ENCODE results near the gene ATP6V1C2.
"Not testable (repeated sequence)": the region's sequence is repeated elsewhere in the genome, so short reads cannot be mapped to it uniquely, and the experiment has no call there.

The ATP6V1C2 gene

DNA sequence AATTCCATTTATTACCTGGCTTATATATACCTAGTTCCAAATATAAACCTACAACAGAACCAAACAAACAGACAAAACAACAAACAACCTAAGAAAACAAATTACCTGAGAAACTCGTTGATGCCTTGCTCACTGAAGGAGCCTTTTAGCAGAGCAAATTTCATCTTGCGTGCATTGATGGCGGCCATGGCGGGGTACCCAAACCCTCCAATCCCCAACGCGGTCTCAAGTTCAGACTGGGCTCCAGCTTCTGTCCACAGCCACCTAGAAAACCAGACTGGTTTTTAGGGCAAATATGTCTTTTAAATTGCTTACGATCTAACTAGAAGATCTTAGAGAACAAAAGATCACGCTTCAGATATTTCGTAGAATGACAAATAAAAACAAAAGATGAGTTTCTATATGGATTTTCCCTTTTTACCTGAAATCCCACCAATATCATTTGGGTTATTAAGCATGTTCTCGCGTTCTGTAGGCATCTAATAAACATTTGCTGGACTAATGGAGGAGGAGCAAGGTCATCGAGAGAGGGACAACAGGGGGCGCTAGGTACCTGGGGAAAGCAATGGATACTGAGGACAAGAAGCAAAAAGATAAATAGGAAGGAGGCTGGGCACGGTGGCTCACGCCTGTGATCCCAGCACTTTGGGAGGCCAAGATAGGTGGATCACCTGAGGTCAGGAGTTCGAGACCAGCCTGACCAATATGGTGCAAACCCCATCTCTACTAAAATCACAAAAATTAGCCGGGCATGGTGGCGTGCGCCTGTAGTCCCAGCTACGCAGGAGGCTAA, 65.9 kb downstream of the ATP6V1C2 start:
- DNase-seq = no peak

DNA sequence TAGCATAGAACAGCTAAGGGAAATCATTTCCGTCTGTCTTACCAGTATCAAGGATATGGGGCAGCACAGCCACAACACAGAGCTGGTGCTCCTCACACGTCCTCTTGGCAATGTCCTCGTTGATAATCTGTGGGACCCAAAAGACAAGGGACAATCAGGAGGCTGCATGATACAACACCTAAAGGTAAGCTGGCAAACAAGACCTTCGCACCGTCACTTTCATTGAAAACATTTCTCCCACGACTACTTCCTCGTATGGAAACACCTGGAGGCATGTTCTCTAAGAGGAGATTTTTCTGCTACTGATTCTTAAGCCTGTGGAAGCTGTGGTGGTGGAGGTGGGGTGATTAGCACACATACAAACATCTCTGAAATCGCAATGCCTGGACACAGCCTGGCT, 67.4 kb downstream of the ATP6V1C2 start:
- no peak for DNase-seq

DNA sequence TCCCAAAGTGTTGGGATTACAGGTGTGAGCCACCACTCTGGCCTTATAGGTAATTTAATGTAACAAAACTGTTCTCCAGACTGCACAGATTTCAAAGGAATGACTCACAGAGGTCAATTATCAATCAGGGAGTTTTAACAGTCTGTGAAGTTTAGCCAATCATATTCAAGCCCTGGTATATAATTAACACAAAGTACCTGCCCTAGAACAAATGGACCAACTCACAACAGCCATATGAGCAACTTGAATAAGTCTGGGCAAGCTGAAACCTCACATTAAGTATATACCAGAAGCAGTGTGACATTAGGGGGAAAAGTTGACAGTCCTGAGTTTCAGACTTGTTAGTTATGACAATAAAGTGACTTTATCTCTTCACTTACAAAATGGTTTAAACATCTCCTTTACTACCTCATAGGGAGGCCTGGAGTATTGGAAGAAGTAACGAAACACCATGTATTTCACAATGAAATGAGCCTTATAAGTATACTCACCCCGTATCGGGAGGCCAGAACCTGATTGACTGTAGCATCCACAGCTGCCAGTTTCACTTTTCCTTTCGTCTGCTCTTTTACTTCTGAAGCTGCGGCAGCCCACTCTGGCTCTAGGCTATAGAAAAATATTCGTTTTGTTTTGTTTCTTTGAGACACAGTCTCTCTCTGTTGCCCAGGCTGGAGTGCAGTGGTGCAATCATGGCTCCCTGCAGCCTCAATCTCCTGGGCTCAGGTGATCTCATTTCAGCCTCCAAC, 69.0 kb downstream of the ATP6V1C2 start:
- DNase-seq = no peak

DNA sequence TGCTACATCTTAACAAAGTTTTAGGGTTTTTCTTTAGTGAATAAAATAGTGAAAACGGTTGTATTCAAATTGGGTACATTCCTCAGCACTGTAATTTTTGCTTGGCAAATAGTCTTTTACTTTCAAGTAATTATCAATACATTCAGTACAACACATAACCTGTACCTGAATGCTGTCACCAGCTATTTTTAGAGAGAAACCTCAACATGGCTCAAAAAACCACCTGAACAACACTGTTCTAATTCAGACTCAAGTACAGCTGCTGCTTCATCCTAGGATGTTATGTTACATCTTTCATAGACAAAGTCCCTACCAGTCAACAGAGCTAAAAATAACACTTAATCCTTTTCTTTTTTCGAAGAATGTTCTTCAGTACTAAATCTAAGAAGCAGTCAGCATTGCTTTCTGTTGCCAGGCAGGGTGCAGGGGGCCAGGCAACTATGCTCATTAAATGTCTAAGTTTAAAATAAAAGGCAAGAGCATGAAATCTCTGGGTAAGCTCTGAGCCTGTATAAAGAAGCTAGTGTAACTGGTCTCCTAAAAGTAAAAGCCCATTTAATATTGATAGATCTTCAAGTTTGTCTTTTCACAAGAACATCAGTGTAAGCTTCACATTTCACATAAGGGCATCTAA, 70.7 kb downstream of the ATP6V1C2 start:
- DNase-seq = no peak

DNA sequence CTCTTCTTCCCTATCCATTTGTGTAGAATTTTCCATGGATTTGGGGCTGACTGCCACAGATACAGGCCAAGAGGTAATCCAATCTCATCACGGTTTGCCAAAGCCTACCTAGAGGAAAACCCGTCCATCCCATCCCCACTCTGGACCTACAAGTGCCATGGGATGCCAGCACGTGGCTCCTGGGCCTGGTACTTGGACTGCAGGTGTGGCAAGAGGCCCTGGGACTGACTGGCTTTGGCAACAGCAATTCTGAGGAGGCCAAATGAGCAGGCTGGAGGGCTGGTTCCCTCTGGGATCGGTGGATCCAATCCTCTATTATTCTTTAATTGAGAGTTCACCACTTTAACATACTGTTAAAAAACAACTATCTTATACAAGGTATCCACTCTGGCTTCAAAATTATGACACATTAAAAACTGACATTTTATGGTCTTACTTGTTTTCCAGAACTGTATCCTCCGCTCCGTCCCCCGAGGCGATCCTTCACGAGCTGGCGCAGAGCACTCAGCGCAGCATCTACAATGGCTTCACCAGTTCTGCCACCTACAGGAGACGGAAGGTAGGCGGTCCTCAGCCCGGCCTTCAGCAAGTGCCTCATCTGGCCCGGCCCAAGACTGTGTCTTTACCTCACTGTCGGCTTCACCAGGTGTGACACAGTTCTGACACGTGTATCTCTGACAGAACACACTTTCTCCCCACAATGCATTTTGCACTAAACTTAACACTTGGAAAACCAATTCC, 71.4 kb downstream of the ATP6V1C2 start:
- DNase-seq = no peak

DNA sequence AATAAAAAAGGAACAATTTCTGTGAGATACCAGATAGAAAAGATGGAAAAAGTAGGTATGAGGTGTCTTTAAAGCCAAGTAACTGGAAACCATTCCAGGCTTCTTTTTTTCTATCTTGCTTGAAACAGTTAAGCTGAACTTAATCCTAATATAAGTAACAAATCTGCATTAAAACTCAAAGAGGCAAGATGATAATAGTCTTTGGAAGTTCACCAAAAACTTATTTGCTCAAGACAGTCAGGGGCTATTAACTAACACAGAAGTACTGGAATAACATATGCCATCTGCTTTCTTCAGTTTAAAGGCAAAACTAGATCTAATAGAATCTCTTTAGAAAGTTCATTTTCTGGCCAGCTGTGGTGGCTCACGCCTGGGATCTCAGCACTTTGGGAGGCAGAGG, 72.4 kb downstream of the ATP6V1C2 start:
- no peak for DNase-seq

DNA sequence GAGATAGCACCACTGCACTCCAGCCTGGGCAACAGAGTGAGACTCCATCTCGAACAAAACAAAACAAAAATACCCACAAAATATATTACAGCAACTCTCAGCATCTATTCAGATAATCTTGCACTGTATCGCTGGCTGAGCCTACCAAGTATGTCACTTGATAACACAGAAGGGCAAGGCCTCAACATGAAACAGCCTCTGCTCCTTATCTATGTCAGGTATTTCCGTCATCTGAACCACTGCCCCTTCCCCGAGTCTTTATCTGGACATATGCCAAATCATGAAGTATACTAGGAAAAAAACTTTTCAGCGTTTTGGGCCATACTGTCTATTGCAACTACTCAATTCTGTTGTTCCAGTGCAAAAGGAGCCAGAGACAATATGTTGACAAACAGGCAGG, 73.4 kb downstream of the ATP6V1C2 start:
- no peak for DNase-seq

DNA sequence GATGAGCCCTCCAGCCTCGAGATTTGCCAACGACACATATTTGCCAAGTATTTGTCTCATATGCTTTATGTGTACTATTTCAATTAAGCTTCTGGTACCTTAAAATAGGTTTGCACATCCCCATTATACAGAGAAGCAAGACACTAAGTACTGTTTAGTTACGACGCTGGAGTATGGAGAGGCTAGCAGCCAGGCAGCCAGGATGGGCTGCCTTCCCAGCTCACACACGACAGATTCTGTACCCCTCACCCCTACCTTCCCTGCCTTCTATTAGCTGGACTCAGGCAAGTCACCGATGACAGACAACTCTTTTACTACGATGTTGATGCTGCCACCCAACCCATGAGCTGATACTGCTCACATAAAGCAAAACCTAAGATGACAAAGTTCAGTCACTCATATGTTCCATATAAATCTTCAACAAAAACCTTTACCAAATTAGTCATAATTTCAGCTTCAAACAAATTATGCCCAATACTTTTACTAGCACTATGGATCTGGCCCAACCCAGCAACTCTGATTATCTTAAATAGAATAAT, 74.1 kb downstream of the ATP6V1C2 start:
- DNase-seq = no peak

DNA sequence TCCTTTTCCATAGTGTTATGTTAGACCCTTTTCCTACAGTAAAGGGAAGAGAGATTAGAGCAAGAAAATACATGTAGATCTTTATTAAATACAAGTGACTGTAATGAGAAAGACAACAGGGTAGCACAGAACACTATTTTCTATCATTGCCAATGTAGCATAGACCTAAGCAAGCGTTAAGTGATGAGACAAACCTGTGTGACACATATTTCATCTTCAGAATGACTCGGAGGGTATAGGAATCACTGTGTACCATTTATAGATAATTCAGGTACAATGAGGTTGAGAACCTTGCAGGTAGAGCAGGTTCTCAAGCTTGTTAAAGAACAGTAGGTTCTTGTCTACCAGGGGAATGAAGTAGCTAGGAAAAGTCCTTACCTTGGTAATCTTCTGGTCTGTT, 75.3 kb downstream of the ATP6V1C2 start:
- DNase-seq = no peak

DNA sequence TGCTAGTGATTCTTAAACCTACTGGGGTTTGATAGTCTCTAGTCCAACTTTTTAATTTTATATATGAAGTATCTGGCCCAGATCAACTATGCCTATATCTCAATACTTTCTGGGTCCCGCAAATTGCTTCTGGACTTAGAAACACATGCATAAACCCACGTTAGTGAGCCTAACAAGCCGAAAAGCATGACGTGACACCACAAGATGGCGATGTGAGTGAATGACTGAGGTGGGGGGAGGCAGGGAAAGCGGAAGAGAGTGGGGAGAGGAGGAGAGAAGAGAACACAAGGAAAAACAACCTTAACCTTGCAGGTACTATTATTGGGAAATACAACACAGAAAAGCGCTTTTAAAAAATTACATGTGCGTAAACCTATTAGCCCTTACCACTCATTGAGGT, 77.4 kb downstream of the ATP6V1C2 start:
- DNase-seq = no peak

DNA sequence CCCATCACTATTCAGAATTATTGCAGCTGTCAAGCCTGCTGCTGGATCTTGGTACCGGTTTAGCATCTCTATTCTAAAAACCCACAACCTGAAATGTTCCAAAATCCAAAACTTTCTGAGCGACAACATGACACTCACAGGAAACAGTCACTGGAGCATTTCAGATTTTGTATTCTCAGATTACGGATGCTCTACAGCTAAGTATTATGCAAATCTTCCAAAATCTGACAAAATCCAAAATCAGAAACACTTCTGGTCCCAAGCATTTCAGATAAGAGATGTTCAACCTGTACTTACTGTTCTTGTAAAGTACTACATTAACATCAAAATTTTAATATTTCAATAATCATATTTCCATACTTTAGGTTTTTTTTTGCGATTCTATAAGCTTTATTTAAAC, 78.7 kb downstream of the ATP6V1C2 start:
- no peak for DNase-seq

DNA sequence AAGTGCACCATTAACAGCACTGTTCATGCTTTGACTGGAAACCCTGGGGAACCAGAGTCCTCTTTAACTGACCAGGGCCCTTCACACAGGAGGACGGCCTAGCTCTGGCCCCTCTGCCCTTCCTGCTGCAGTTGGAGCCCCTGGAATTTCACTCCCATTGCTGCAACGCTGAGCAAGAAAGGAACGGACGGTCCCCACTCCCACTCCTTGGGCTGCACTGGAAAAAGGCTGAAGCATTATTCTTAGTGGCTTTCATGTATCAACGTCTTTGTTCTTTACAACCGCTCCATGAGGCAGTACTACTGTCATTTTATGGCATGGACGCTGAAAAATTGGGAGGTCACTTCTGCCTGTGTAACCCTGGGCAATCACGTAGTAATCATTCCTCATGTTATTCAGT, 81.2 kb downstream of the ATP6V1C2 start:
- DNase-seq = no peak

DNA sequence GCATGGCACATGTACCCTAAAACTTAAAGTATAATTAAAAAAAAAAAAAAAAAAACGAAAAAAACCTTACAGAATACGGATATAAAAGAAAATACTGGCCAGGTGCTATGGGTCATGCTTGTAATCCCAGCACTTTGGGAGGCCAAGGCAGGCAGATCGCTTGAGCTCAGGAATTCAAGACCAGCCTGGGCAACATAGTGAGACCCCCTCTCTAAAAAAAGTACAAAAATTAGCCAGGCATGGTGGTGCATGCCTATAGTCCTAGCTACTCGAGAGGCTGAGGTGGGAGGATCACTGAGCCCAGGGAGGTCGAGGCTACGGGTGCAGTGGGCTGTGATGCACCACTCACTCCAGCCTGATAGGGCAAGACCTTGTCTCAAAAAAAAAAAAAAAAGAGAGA, 84.6 kb downstream of the ATP6V1C2 start:
- not testable (repeated sequence) for DNase-seq

DNA sequence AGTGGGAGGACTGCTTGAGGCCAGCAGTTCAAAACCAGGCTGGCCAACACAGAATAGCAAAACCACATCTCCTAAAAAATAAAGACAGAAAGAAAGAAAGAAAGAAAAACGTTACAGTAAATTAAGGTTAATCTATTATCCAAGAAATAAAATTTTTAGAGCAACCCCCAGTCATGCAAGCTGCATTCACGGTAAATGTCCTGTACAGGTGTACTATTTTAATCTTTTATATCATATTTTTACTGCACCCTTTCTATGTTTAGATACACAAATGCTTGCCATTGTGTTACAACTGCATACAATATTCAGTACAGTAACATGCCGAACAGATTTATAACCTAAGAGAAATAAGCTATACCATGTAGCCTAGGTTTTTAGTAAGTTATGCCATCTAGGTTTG, 85.1 kb downstream of the ATP6V1C2 start:
- DNase-seq = no peak

DNA sequence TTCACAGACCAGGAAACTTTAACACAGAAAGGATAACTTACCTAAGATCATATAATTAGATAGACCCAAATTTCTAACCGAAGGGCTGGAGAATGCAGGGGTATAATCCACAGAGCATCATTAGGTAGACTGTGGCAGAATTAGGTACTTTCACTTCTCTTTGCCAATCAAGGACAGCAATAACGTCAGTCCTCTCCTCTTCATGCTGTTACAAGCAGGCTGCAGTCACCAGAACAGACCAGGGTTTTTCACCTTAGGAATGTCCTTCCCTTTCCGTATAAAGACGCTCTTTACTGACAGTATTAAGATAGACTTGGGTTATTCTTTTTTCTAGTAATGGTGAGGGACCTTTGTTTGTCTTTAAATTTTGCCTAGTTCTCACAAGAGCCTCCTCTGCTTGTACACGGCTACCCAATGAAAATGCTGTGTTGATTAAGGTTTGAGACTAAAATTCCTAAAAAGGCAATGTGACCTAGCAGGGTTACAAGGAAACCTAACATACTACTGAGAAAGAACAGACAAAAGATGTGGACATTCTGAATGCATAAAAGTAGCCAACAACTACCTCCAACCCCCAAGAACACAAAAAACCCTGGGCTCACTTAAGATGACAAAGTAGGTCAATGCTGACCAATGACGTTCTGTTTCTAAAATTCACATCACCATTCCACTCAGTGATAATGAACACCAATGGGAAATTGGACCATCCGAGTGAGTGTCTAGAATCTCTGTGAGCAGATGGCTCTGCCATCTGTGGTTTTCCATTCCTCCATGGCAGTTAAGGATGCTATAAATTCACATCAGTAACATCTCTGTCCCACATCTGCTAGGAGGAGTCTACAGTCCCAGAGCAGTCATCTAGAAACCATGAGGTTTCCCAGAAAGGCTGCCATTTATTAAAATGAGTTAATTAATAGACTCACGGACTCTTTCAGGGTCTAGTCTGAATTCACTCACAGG, 89.1 kb downstream of the ATP6V1C2 start:
- DNase-seq = no peak

DNA sequence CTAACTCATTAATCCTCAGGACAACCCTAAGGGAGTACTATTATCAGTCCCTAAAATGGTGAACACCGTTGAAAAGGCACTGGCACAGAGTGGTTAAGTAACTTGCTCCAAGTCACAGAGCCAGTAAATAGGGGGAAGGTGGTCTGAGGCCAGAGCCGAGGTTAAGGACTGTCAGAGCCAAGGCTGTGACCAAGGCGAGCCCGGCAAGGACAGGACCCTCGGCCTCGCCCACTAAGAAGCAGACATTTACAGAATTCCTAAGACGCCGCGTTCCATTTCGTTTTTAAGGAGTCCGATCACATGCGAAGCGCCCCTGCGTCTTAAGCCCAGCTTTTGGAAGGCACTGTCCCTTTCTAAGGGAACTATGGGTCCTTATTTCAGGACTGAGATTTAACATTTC, 90.1 kb downstream of the ATP6V1C2 start:
- DNase-seq = no peak

DNA sequence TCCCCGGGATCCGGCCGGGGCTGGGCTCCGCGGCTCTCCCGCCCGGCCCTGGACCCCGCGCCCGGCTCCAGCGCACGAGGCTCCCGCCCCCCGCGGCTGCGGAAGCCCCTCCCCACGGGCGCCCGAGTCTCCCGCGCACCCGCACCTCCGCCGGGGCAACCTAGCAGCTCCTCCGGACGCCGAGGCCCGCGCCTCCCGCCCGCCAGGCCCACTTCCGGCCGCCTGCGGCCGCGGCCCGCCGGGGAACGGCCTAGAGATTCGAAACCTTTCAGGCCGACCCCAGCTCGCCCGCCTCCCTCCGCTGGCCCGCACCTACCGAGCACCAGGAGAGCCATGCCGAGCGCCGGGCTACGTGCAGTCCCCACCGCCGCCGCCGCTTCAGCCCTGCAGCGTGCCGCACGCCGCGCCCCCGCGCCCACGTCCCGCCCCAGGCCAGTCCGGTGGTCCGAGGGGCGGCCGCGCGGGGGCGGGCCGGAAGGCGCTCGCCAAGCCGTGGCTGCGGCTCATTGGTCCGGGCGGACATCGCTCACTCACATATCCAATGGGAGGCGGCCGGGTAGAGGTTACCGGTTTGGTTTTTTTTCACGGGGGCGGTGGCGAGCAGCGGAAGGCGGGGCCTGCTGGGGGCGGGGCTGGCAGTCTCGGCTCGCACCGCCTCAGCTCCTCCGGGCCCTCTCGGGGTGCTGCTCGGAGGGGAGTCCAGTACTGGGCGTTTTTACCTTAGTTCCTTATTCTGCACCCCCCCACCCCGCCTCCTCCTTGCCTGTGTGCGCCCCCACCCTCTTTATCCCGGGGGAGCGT, 91.1 kb downstream of the ATP6V1C2 start, which contains the start of gene PDIA6:
Gene PDIA6, minus strand, starts transcription at position 424 of the 801 bp plus-strand sequence. Its CDS starts 89 bp downstream, at position 335.
- peak; percentile 87 for DNase-seq

DNA sequence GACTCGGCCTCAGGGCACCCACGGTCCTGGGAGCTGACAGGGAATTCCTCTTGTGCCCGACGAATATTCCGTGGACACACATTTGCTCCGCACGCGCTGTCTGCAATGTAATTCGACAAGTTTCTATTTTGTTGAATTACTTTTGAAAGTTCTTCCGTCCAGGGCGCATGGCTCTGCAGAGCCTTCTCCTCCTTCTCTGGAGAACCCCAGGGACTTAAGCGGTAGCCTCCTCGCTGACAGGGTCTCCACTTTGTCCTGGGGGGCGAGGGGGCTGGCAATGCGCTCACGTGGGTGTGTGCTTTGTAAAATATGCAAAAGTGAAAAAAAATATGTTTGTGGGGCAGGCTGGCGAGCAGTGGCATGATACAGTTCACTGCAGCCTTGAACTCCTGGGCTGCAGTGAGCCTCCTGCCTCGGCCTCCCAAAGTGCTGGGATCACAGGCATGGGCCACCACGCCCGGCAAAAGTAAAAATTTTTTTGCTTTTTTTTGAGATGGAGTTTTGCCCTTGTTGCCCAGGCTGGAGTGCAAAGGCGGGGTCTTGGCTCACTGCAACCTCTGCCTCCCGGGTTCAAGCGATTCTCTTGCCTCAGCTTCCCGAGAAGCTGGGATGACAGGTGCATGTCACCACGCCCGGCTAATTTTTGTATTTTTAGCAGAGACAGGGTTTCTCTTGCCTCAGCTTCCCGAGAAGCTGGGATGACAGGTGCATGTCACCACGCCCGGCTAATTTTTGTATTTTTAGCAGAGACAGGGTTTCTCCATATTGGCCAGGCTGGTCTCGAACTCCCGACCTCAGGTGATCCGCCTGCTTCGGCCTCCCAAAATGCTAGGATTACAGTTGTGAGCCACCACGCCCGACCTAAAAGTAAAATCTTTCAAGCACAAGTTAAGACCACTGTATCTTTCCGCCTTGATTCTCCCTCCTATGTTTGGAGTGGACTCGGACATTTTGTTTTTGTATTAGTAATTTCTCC, 92.0 kb downstream of the ATP6V1C2 start:
- not testable (repeated sequence) for DNase-seq

DNA sequence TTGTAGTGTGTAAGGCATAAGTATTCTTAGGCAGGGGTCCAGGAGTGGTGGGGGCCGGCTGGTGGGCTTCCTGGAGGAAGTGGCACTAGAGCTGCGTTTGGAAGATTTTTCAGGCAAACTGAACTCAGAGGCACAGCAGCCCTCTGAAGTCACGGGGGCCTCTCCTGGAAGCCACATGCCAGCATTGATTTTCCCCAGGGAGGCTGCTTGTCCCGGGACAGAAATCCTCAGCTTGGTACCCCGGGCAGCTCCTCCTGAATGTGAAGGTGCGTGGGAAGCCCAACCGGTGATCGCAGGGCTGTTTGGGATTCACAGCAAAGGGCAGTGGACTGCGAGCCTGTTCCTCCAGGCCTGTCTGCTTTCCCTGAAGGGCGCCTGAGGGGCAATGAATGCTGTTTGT, 92.7 kb downstream of the ATP6V1C2 start:
- no peak for DNase-seq
